SU-DHL-6 (cell line): ENCODE results near the gene ARPC1A.
A peak's percentile ranks its signal among the peaks of the same experiment; 100 is the strongest.

ENCODE experiments used
- H2AFZ ChIP-seq: fragments of 200-600 bp; sonication (generic); 2 replicates; pipeline ENCODE4 v1.6.1; 2014; ENCODE audit warnings: low read depth, mild to moderate bottlenecking, moderate library complexity, mixed read lengths, antibody characterized with exemption, low read length; ENCODE audit not compliant: severe bottlenecking
- H3F3A ChIP-seq: fragments of 200-600 bp; shearing (Covaris generic); 2 replicates; pipeline ENCODE4 v1.6.0; 2016; ENCODE audit warnings: antibody characterized with exemption, mild to moderate bottlenecking; ENCODE audit not compliant: insufficient read depth
- H3K27ac ChIP-seq: fragments of 200-600 bp; sonication (generic); 2 replicates; pipeline ENCODE4 v1.5.1; 2016; ENCODE audit warnings: low read depth, mild to moderate bottlenecking, low read length, moderate library complexity, mixed read lengths
- H3K27me3 ChIP-seq: fragments of 200-600 bp; sonication (generic), shearing (Covaris generic); 2 replicates; pipeline ENCODE4 v1.6.0; 2014; ENCODE audit warnings: mild to moderate bottlenecking, low read length
- H3K36me3 ChIP-seq: fragments of 200-600 bp; sonication (generic); 2 replicates; pipeline ENCODE4 v1.6.1; 2014; ENCODE audit warnings: mild to moderate bottlenecking, low read length, mixed read lengths
- H3K4me2 ChIP-seq: fragments of 300-600, 200-600 bp; shearing (Covaris generic), sonication (generic); 2 replicates; pipeline ENCODE4 v1.6.0; 2014; ENCODE audit warnings: low read length, low read depth, mild to moderate bottlenecking; ENCODE audit not compliant: poor library complexity, severe bottlenecking
- H3K4me3 ChIP-seq: fragments of 200-600 bp; sonication (generic); 2 replicates; pipeline ENCODE4 v1.5.1; 2014; ENCODE audit warnings: antibody characterized with exemption, low read length, mild to moderate bottlenecking, mixed read lengths; ENCODE audit not compliant: insufficient read depth, poor library complexity, severe bottlenecking
- H3K79me2 ChIP-seq: fragments of 200-600 bp; sonication (generic); 2 replicates; pipeline ENCODE4 v1.6.1; 2014; ENCODE audit warnings: mild to moderate bottlenecking, low read length, moderate library complexity; ENCODE audit not compliant: insufficient read depth
- H3K9ac ChIP-seq: fragments of 200-600 bp; sonication (generic); 2 replicates; pipeline ENCODE4 v1.7.0; 2014; ENCODE audit warnings: mild to moderate bottlenecking, low read length
- H3K9me2 ChIP-seq: fragments of 200-600 bp; sonication (generic); replicated peaks from 2 replicates; pipeline ENCODE4 v1.6.1; 2014; ENCODE audit warnings: low read length; ENCODE audit not compliant: insufficient read depth
- H3K9me3 ChIP-seq: fragments of 200-600 bp; sonication (generic); 2 replicates; pipeline ENCODE4 v1.6.1; 2014; ENCODE audit warnings: low read length, mixed read lengths; ENCODE audit not compliant: insufficient read depth
- H4K20me1 ChIP-seq: fragments of 200-600 bp; sonication (generic); 2 replicates; pipeline ENCODE4 v1.6.1; 2014; ENCODE audit warnings: low read depth, mild to moderate bottlenecking, antibody characterized with exemption, low read length, moderate library complexity, mixed read lengths
- CTCF ChIP-seq: fragments of 200-600 bp; sonication (generic); IDR thresholded peaks from one replicate; pipeline ENCODE4 v1.5.1; 2017; ENCODE audit warnings: antibody characterized with exemption, mild to moderate bottlenecking, low read length, moderate library complexity; ENCODE audit not compliant: insufficient read depth, poor library complexity, severe bottlenecking
- EZH2phosphoT487 ChIP-seq: fragments of 200-600 bp; sonication (generic), shearing (Covaris generic); conservative IDR thresholded peaks from 2 replicates; pipeline ENCODE4 v1.6.1; 2018; ENCODE audit warnings: mild to moderate bottlenecking, antibody characterized with exemption, low read length, moderate library complexity, mixed read lengths

Gene ARPC1A

GRCh38 chr7:99362801-99363200 lies 37.1 kb downstream of the ARPC1A start:
- Histone ChIP-seq H3K4me3 (no peak overlapping the region), H3K9me3 (no peaks in the 10 kb centered on the region), H3K36me3 (peaks cover 28% of the 10 kb centered on the region), H4K20me1 (no peaks in the 10 kb centered on the region), H3F3A (peaks cover 3% of the 10 kb centered on the region; the same call in 1 of the 2 replicates), H3K27ac (no peak overlapping the region), H3K9me2 (no peaks in the 10 kb centered on the region), H3K9ac (no peak overlapping the region), H3K4me2 (no peak overlapping the region), H3K79me2 (no peaks in the 10 kb centered on the region), H2AFZ (no peak overlapping the region), H3K27me3 (no peaks in the 10 kb centered on the region)
- no peak for TF ChIP-seq EZH2phosphoT487
- TF ChIP-seq CTCF, result no peak

- Histone ChIP-seq H3K4me3 (no peak overlapping the region), H3K4me2 (no peak overlapping the region), H3K27me3 (no peaks in the 10 kb centered on the region), H3K9me2 (no peaks in the 10 kb centered on the region), H3F3A (peaks cover 3% of the 10 kb centered on the region; the same call in 1 of the 2 replicates), H4K20me1 (no peaks in the 10 kb centered on the region), H3K9ac (no peak overlapping the region), H3K27ac (no peak overlapping the region), H2AFZ (no peak overlapping the region), H3K36me3 (peaks cover 28% of the 10 kb centered on the region), H3K79me2 (no peaks in the 10 kb centered on the region), H3K9me3 (no peaks in the 10 kb centered on the region)
- TF ChIP-seq EZH2phosphoT487 (no peak), CTCF (no peak)
These were observed 37.6 kb downstream of the ARPC1A start for GRCh38 chr7:99363286-99363685.

GRCh38 chr7:99365318-99366141 lies 39.8 kb downstream of the ARPC1A start:
- H4K20me1 ChIP-seq, result no peaks in the 10 kb centered on the region
- no peaks in the 10 kb centered on the region for H3K27me3 ChIP-seq
- H3K36me3 ChIP-seq, result peaks cover 24% of the 10 kb centered on the region; the same call in 1 of the 2 replicates
- no peaks in the 10 kb centered on the region for H3K9me3 ChIP-seq
- H3K27ac ChIP-seq, result no peak overlapping the region
- no peak overlapping the region for H3K9ac ChIP-seq
- H3K9me2 ChIP-seq, result no peaks in the 10 kb centered on the region
- no peak overlapping the region for H3K4me2 ChIP-seq
- no peak overlapping the region for H2AFZ ChIP-seq
- H3F3A ChIP-seq, result peaks cover 3% of the 10 kb centered on the region
- H3K4me3 ChIP-seq, result no peak overlapping the region
- H3K79me2 ChIP-seq, result no peaks in the 10 kb centered on the region
- TF ChIP-seq CTCF (peak; percentile 55), EZH2phosphoT487 (no peak)
